ENCODE data around the gene B3GNT9.

Gene B3GNT9

GRCh38 chr16:67116388-67117311, 34.1 kb downstream of the B3GNT9 start:
- H3K9me3 Mint-ChIP-seq: no peaks in the 10 kb centered on the region
- no peak for DNase-seq
- H3K27me3 Mint-ChIP-seq: no peaks in the 10 kb centered on the region
- H3K4me3 Mint-ChIP-seq: no peak overlapping the region
- H3K36me3 Mint-ChIP-seq: peaks cover 13% of the 10 kb centered on the region
- CTCF ChIA-PET: interaction anchor here (0.6 to 1.4 kb wide), 2 partner anchors 11 to 470 kb away, joined by 3 read pairs; no protein-coding TSS in a partner anchor
- H3K27ac Mint-ChIP-seq: no peak overlapping the region
- H3K4me1 Mint-ChIP-seq: peaks cover 16% of the 10 kb centered on the region

- Mint-ChIP-seq H3K27me3 (no peaks in the 10 kb centered on the region), H3K4me1 (peaks cover 26% of the 10 kb centered on the region), H3K36me3 (peaks cover 10% of the 10 kb centered on the region), H3K4me3 (no peak overlapping the region), H3K27ac (no peak overlapping the region), H3K9me3 (no peaks in the 10 kb centered on the region)
- no peak for DNase-seq
- CTCF ChIA-PET: interaction anchor here (1.3 to 1.4 kb wide), 2 partner anchors 10 to 155 kb away, joined by 3 to 4 read pairs; partner anchors contain the start of gene CES3
Observed at GRCh38 chr16:67115639-67116038, 35.2 kb downstream of the B3GNT9 start.

- no peak for DNase-seq
- Mint-ChIP-seq H3K27me3 (no peaks in the 10 kb centered on the region), H3K9me3 (no peaks in the 10 kb centered on the region), H3K36me3 (peaks cover 6% of the 10 kb centered on the region), H3K4me1 (peaks cover 30% of the 10 kb centered on the region), H3K27ac (no peak overlapping the region), H3K4me3 (no peak overlapping the region)
- CTCF ChIA-PET: interaction anchor here (0.6 to 1.6 kb wide), 4 partner anchors 10 to 154 kb away, joined by 3 to 4 read pairs (median 4); partner anchors contain the start of gene CES3
Observed at GRCh38 chr16:67114793-67115192, 36.0 kb downstream of the B3GNT9 start.

- Mint-ChIP-seq H3K4me1 (peaks cover 36% of the 10 kb centered on the region), H3K36me3 (peaks cover 6% of the 10 kb centered on the region), H3K27me3 (peaks cover 3% of the 10 kb centered on the region), H3K27ac (no peak overlapping the region), H3K9me3 (no peaks in the 10 kb centered on the region), H3K4me3 (no peak overlapping the region)
- CTCF ChIA-PET: interaction anchor here (2.0 kb wide), 1 partner anchor 95 kb away, joined by 7 read pairs; no protein-coding TSS in a partner anchor
- DNase-seq: no peak
Observed at GRCh38 chr16:67112591-67113399, 38.0 kb downstream of the B3GNT9 start.

- H3K27ac Mint-ChIP-seq: no peak overlapping the region
- no peak for DNase-seq
- peaks cover 3% of the 10 kb centered on the region for H3K27me3 Mint-ChIP-seq
- peaks cover 36% of the 10 kb centered on the region for H3K4me1 Mint-ChIP-seq
- H3K36me3 Mint-ChIP-seq: peaks cover 6% of the 10 kb centered on the region
- CTCF ChIA-PET: interaction anchor here (1.3 to 2.0 kb wide), 4 partner anchors 9 to 99 kb away, joined by 3 to 7 read pairs (median 4); no protein-coding TSS in a partner anchor
- no peak overlapping the region for H3K4me3 Mint-ChIP-seq
- H3K9me3 Mint-ChIP-seq: no peaks in the 10 kb centered on the region
Observed at GRCh38 chr16:67111951-67112444, 38.8 kb downstream of the B3GNT9 start.

- CTCF ChIA-PET: interaction anchor here (0.8 to 1.5 kb wide), 4 partner anchors 32 to 162 kb away, joined by 3 read pairs; no protein-coding TSS in a partner anchor
- Mint-ChIP-seq H3K27me3 (peaks cover 3% of the 10 kb centered on the region), H3K27ac (peak within 1 kb of the TSS; percentile 85), H3K4me3 (peak within 1 kb of the TSS; percentile 96), H3K36me3 (peaks cover under 1% of the 10 kb centered on the region), H3K9me3 (no peaks in the 10 kb centered on the region), H3K4me1 (peaks cover 36% of the 10 kb centered on the region)
- peak; percentile 96 for DNase-seq
Observed at GRCh38 chr16:67109407-67110135, 41.2 kb downstream of the B3GNT9 start, which contains the start of gene PHAF1. Gene PHAF1 (plus strand): TSS chr16:67109941. CDS start chr16:67110176, 235 bp downstream.

- no peaks in the 10 kb centered on the region for H3K9me3 Mint-ChIP-seq
- no peaks in the 10 kb centered on the region for H3K36me3 Mint-ChIP-seq
- DNase-seq: no peak
- H3K4me1 Mint-ChIP-seq: peaks cover 34% of the 10 kb centered on the region
- peaks cover 3% of the 10 kb centered on the region for H3K27me3 Mint-ChIP-seq
- peak overlapping the region; percentile 96 for H3K4me3 Mint-ChIP-seq
- H3K27ac Mint-ChIP-seq: peak overlapping the region; percentile 85
- CTCF ChIA-PET: no interaction called here
Observed at GRCh38 chr16:67108931-67109406, 41.8 kb downstream of the B3GNT9 start.

GRCh38 chr16:67108489-67108888, 42.3 kb downstream of the B3GNT9 start:
- DNase-seq: no peak
- CTCF ChIA-PET: interaction anchor here (1.4 kb wide), 1 partner anchor 47 kb away, joined by 4 read pairs; no protein-coding TSS in a partner anchor

GRCh38 chr16:67105881-67106280, 44.9 kb downstream of the B3GNT9 start:
- Mint-ChIP-seq H3K4me1 (peaks cover 13% of the 10 kb centered on the region), H3K9me3 (no peaks in the 10 kb centered on the region), H3K27me3 (peaks cover 3% of the 10 kb centered on the region), H3K27ac (no peak overlapping the region), H3K4me3 (no peak overlapping the region), H3K36me3 (peaks cover 14% of the 10 kb centered on the region)
- CTCF ChIA-PET: interaction anchor here (0.6 to 2.4 kb wide), 6 partner anchors 11 to 164 kb away, joined by 3 to 8 read pairs (median 4); partner anchors contain the start of gene B3GNT9
- DNase-seq: no peak

More at GRCh38 chr16:67108489-67108888, 42.3 kb downstream of the B3GNT9 start:
- Mint-ChIP-seq H3K4me1 (peaks cover 34% of the 10 kb centered on the region), H3K36me3 (no peaks in the 10 kb centered on the region), H3K9me3 (no peaks in the 10 kb centered on the region), H3K4me3 (no peak overlapping the region), H3K27me3 (peaks cover 3% of the 10 kb centered on the region), H3K27ac (no peak overlapping the region)

- no peak overlapping the region for H3K4me3 Mint-ChIP-seq
- peaks cover 3% of the 10 kb centered on the region for H3K27me3 Mint-ChIP-seq
- no peaks in the 10 kb centered on the region for H3K9me3 Mint-ChIP-seq
- CTCF ChIA-PET: interaction anchor here (0.6 to 2.4 kb wide), 4 partner anchors 46 to 163 kb away, joined by 3 to 8 read pairs (median 4); partner anchors contain the start of gene B3GNT9
- peaks cover 15% of the 10 kb centered on the region for H3K36me3 Mint-ChIP-seq
- H3K27ac Mint-ChIP-seq: no peak overlapping the region
- H3K4me1 Mint-ChIP-seq: peaks cover 7% of the 10 kb centered on the region
- DNase-seq: no peak
Observed at GRCh38 chr16:67105246-67105645, 45.6 kb downstream of the B3GNT9 start.

- Mint-ChIP-seq H3K27ac (no peak overlapping the region), H3K9me3 (no peaks in the 10 kb centered on the region), H3K27me3 (peaks cover 3% of the 10 kb centered on the region), H3K4me3 (no peak overlapping the region), H3K4me1 (peaks cover 7% of the 10 kb centered on the region), H3K36me3 (peaks cover 15% of the 10 kb centered on the region)
- DNase-seq: no peak
- CTCF ChIA-PET: interaction anchor here (1.0 to 1.4 kb wide), 2 partner anchors 10 to 31 kb away, joined by 3 to 4 read pairs; no protein-coding TSS in a partner anchor
Observed at GRCh38 chr16:67104845-67105244, 46.0 kb downstream of the B3GNT9 start.

GRCh38 chr16:67104061-67104460, 46.7 kb downstream of the B3GNT9 start:
- DNase-seq: no peak
- H3K27ac Mint-ChIP-seq: no peak overlapping the region
- CTCF ChIA-PET: interaction anchor here (0.5 to 1.9 kb wide), 7 partner anchors 10 to 1440 kb away, joined by 3 to 10 read pairs (median 4); partner anchors contain the start of gene B3GNT9
- H3K27me3 Mint-ChIP-seq: no peaks in the 10 kb centered on the region
- H3K9me3 Mint-ChIP-seq: no peaks in the 10 kb centered on the region
- peaks cover 20% of the 10 kb centered on the region for H3K36me3 Mint-ChIP-seq
- no peak overlapping the region for H3K4me3 Mint-ChIP-seq
- H3K4me1 Mint-ChIP-seq: no peaks in the 10 kb centered on the region

All from activated naive CD4-positive, alpha-beta T cell treated with anti-CD3 and anti-CD28 coated beads, Interleukin-2, amount 10 ng/mL, durations not matched to agents 7 days and 5 days (primary cell).